Endothelial cell (in vitro differentiated cells): ENCODE measurements around the gene EPN1. TPM values are rescaled to one million over a fixed set of nuclear protein-coding genes. Genes with fewer than 3 reads are reported as not detected.

Experiments used
- DNase-seq: peaks from one replicate; pipeline ENCODE4 v3.0.0; 2021; ENCODE audit warnings: low spot score
- H3K27ac Mint-ChIP-seq: one replicate; pipeline ENCODE4 v1.8.0; 2021; ENCODE audit warnings: mixed read lengths, inconsistent platforms; ENCODE audit not compliant: unreplicated experiment
- H3K27me3 Mint-ChIP-seq: one replicate; pipeline ENCODE4 v1.8.0; 2021; ENCODE audit warnings: mild to moderate bottlenecking, moderate library complexity, mixed read lengths, inconsistent platforms; ENCODE audit not compliant: unreplicated experiment
- H3K36me3 Mint-ChIP-seq: one replicate; pipeline ENCODE4 v1.8.0; 2021; ENCODE audit warnings: mild to moderate bottlenecking, low read depth, mixed read lengths, inconsistent platforms; ENCODE audit not compliant: unreplicated experiment
- H3K4me1 Mint-ChIP-seq: one replicate; pipeline ENCODE4 v1.8.0; 2021; ENCODE audit warnings: mild to moderate bottlenecking, mixed read lengths, inconsistent platforms; ENCODE audit not compliant: unreplicated experiment
- H3K4me3 Mint-ChIP-seq: one replicate; pipeline ENCODE4 v1.8.0; 2021; ENCODE audit warnings: mild to moderate bottlenecking, mixed read lengths, inconsistent platforms; ENCODE audit not compliant: unreplicated experiment
- H3K9me3 Mint-ChIP-seq: one replicate; pipeline ENCODE4 v1.8.0; 2021; ENCODE audit warnings: mixed read lengths, inconsistent platforms; ENCODE audit not compliant: unreplicated experiment
- total RNA-seq: library from RNA; stranded (reverse); fragmentation: NEBNext Ultra II Directional; extraction: Animal tissue kit (Norgen Biotek cat#: 25700); gene quantifications from one replicate; pipeline ENCODE4 v1.2.1, GENCODE V29; 2021; ENCODE audit not compliant: unreplicated experiment
- TF ChIP-seq, protein P1 (sequence below): fragments of 200-600 bp; sonication (generic); IDR thresholded peaks from one replicate; pipeline ENCODE4 v1.5.0; 2021; ENCODE audit warnings: antibody characterized with exemption; ENCODE audit not compliant: unreplicated experiment

The EPN1 gene
- total RNA-seq, 1 donor from 2014 or later, result 250 TPM

DNA sequence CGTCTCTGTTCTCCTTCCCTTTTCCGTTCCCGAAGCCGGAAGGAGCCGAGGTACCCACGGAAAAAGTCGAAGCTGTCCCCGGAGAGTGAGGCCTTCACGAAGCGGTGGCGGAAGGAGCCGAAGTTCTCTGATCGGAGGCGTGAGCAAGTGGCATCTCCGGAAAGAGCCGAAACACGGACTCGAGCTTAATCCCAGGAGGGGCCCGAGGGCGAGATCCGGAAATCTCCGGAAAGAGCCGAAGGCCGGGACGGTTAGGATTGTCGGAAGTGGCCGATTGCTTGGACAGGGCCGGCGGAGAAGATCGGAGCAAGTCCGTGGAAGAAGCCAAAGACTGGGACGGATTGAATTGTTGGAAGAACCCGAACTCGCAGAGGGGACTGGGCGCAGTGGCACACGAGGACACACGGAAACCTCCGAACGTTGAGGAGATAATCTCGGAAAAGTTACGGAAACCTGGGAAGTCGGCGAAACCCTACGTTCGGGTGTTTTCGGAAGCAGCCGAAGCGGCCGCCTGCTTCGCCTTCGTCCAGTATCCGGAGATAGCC, 20.6 kb upstream of the EPN1 start:
- peaks cover 21% of the 10 kb centered on the region for H3K36me3 Mint-ChIP-seq
- peak; percentile 99 for DNase-seq
- peak overlapping the region; percentile 96 for H3K4me3 Mint-ChIP-seq
- peaks cover 47% of the 10 kb centered on the region for H3K4me1 Mint-ChIP-seq
- peak overlapping the region; percentile 99 for H3K27ac Mint-ChIP-seq
- peaks cover 40% of the 10 kb centered on the region for H3K27me3 Mint-ChIP-seq
- no peaks in the 10 kb centered on the region for H3K9me3 Mint-ChIP-seq
- TF ChIP-seq, protein P1, sequence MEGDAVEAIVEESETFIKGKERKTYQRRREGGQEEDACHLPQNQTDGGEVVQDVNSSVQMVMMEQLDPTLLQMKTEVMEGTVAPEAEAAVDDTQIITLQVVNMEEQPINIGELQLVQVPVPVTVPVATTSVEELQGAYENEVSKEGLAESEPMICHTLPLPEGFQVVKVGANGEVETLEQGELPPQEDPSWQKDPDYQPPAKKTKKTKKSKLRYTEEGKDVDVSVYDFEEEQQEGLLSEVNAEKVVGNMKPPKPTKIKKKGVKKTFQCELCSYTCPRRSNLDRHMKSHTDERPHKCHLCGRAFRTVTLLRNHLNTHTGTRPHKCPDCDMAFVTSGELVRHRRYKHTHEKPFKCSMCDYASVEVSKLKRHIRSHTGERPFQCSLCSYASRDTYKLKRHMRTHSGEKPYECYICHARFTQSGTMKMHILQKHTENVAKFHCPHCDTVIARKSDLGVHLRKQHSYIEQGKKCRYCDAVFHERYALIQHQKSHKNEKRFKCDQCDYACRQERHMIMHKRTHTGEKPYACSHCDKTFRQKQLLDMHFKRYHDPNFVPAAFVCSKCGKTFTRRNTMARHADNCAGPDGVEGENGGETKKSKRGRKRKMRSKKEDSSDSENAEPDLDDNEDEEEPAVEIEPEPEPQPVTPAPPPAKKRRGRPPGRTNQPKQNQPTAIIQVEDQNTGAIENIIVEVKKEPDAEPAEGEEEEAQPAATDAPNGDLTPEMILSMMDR, result no peak

DNA sequence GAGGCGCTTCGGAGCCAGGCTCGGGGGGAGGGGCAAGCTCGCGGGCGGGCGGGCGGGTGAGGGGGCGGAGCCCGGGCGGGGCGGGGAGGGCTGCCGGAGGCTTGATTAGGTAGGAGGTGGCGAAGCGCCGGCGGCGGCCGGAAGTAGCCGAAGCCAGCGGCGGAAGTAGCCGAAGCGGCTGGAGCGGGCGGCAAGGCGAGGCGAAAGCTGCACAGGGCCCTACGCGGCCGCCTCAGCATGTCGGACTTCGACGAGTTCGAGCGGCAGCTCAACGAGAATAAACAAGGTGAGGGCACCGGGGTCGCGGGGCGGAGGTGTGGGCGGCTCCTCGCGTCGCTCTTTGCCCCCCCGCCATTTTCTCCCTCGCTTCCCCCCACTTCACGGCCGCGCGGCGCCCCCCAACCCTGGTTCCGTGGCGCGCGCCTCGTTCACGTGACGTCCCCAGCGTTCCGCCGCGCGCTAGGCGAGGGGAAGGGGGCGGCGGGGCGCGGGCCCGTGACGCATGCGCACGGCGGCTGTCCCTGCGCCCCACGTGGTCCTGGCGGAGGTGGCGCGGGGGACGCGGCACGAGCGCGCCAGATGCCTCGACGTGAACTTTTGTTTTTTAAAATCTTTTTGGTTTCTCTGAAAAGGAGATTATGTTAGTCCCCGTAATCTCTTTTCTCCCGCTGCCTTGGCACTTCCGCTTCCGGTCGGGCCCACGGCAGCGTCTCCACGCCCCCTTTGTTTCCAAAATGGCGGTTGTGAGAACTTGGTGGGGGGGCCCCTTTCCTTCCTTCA, 20.0 kb upstream of the EPN1 start, which contains the start of gene U2AF2:
Gene U2AF2, plus strand, starts transcription at position 168 of the 780 bp plus-strand sequence. Its CDS starts 70 bp downstream, at position 238.
- Mint-ChIP-seq H3K27me3 (peaks cover 38% of the 10 kb centered on the region), H3K4me1 (peaks cover 54% of the 10 kb centered on the region), H3K27ac (peak within 1 kb of the TSS; percentile 99), H3K4me3 (peak within 1 kb of the TSS; percentile 99), H3K36me3 (peaks cover 23% of the 10 kb centered on the region), H3K9me3 (no peaks in the 10 kb centered on the region)
- TF ChIP-seq, protein P1, result no peak
- DNase-seq, result peak; percentile 98

DNA sequence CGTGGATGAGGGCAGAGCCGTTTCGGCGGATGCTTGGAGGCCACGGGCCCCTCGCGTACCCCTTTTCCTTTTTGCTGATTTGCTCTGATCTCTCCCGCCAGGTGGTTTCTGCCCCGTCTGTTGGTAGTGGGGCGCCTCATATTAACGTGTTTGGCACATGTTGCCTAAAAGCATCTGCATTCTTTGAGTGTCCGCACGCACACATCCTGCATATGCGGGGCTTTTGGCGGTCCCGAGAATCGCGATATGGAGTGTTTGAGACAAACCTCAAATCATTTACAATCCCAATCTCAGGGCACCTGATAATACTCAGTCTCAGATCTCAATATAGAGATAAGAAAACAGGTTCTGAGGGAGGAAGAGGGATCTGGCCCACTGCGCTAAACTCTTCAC, 19.4 kb upstream of the EPN1 start:
- Mint-ChIP-seq H3K4me1 (peaks cover 60% of the 10 kb centered on the region), H3K9me3 (no peaks in the 10 kb centered on the region), H3K36me3 (peaks cover 23% of the 10 kb centered on the region), H3K27me3 (peaks cover 37% of the 10 kb centered on the region), H3K27ac (peak overlapping the region; percentile 99), H3K4me3 (peak overlapping the region; percentile 99)
- no peak for DNase-seq
- TF ChIP-seq, protein P1, result no peak

DNA sequence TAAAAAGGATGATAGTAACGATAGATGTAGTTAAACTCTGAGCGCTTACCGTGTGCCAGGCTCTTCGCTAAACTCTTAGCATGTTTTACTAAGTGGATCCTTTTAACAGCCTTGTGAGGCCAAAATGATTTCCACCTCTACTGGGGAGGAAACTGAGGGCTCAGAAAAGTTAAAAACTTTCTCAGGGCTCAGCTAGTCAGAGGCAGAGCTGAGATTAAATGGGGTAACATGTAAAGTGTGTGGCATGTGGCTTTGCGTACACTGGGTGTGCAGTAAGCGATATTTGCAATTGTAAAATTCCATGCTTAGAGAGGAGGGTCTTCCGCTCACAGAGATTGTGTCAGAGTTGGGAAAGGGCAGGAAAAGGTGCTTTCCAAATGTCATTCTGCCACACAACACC, 18.5 kb upstream of the EPN1 start:
- no peaks in the 10 kb centered on the region for H3K9me3 Mint-ChIP-seq
- peaks cover 66% of the 10 kb centered on the region for H3K4me1 Mint-ChIP-seq
- H3K27me3 Mint-ChIP-seq, result peaks cover 38% of the 10 kb centered on the region
- H3K27ac Mint-ChIP-seq, result peak overlapping the region; percentile 99
- DNase-seq, result no peak
- H3K36me3 Mint-ChIP-seq, result peaks cover 26% of the 10 kb centered on the region
- TF ChIP-seq, protein P1, result no peak
- peak overlapping the region; percentile 99 for H3K4me3 Mint-ChIP-seq
